Superior temporal gyrus (tissue), 1 donor: ENCODE results near the gene CPS1.

Experiments
- DNase-seq: peaks from one replicate; pipeline ENCODE4 v3.0.0-alpha.2; 2016; ENCODE audit errors: extremely low spot score

Gene CPS1

GRCh38 chr2:210681491-210681890 is 125.1 kb downstream of the CPS1 start:
- DNase-seq = no peak

- DNase-seq = no peak
These were observed 130.0 kb downstream of the CPS1 start for GRCh38 chr2:210686401-210686800.

DNA sequence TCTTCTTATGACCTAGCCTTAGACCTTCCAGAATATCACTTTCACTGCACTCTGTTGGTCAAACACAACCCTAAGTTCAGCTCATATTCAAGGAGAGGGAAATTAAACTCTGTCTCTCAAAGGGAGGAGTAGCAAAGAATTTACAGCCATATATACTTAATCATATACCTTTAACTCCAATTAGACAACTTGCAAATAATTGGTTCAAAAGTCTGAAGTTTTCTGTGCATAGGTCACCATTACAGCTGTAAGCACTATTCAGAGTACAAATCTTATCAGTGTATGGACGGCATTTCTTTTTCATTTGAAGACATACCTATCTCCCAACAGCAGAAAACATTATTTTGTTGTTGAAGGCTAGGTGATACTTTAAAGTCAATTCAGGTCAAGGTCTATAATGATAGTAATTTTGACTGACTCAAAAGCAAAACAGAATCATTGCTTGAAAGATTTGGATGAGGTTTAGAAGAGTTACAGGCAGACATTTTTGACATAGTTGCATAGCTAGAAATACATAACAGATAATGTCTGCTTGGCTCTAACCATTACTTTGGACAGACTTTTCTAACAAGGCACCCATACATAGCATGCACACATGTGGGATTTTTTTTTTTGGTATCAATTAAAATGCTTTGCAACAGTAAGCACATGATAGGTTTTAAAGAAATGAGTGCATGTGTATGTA is 131.5 kb downstream of the CPS1 start:
- no peak for DNase-seq

- DNase-seq = no peak
These were observed 151.5 kb downstream of the CPS1 start for GRCh38 chr2:210707900-210708299.

DNA sequence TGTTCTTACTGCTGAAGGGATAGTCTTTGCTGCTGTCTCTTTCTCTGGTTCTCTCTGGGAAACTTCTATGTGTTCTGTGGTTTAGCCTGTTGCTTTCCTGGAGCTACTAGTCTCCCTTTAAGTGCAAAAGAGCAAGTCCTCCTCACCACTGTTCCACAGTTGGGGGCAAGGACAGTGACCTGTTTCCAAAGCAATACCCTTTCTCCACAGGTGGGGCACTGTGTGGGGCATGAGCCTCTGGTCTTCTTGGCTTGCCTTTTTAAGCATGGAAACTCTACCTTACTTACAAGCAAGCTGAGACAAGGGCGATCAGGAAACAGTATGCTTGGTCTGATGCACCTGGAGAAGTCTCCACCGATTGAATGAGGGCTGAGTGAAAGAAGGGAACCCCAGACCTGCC is 156.7 kb downstream of the CPS1 start:
- DNase-seq = no peak

- DNase-seq = no peak
These were observed 159.2 kb downstream of the CPS1 start for GRCh38 chr2:210715560-210716082.

GRCh38 chr2:210718503-210718902 is 162.1 kb downstream of the CPS1 start:
- DNase-seq = no peak

DNA sequence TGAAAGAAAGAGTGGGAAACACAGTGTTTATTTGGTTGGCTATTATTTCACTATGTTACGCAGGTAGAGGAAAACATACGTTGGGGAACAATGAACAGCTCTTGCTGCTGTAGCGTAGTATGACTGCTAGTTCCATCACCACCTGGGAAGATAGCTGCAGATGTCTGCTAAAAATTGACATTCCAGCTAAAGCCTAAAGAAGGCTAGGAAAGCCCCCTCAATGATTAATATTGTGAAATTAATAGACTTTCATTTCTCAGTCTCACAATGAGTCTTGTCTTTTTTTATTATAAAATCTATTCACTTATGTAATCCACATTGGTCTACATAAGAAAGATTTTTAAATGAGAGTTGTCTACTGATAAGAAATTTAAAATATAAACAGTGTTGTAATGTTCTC is 165.7 kb downstream of the CPS1 start:
- DNase-seq = no peak

DNA sequence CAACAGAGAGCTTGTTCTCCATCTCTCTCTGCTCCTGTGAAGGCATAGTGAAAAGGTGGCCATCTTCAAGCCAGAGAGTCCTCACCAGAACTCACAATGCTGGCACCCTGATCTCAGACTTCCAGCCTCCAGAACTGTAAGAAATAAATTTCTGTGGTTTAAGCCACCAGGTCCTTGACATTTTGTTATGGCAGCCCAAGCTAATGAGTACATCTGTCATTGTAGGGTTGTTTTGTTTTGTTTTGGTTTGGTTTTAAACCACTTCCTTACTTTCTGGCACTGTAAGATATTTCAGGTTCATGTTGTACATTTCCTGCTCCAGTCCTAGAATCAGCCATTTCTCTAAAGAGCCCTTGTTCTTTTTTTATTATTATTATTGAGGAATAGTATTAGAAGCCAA is 171.2 kb downstream of the CPS1 start:
- DNase-seq = no peak
